NCI-H2029 treated with DMSO at 0.1 percent for 48 hours (cell line): ENCODE results near the gene DDX3X.
A peak's percentile ranks its signal among the peaks of the same experiment; 100 is the strongest.
"Not testable (repeated sequence)": the region's sequence is repeated elsewhere in the genome, so short reads cannot be mapped to it uniquely, and the experiment has no call there.

ENCODE experiments used
- DNase-seq: peaks from one replicate; lab custom pipeline; 2025; lab: John Stamatoyannopoulos, UW

DDX3X gene

DNA sequence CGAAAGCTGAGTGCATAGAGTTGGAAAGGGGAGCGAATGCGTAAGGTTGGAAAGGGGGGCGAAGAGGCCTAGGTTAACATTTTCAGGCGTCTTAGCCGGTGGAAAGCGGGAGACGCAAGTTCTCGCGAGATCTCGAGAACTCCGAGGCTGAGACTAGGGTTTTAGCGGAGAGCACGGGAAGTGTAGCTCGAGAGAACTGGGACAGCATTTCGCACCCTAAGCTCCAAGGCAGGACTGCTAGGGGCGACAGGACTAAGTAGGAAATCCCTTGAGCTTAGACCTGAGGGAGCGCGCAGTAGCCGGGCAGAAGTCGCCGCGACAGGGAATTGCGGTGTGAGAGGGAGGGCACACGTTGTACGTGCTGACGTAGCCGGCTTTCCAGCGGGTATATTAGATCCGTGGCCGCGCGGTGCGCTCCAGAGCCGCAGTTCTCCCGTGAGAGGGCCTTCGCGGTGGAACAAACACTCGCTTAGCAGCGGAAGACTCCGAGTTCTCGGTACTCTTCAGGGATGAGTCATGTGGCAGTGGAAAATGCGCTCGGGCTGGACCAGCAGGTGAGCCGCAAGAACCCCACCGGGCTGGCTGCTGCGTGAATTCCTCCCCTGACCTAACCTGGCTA lies at the start of gene DDX3X:
Gene DDX3X, plus strand, starts transcription at position 419 of the 619 bp plus-strand sequence. Its CDS starts 91 bp downstream, at position 510.
- DNase-seq = peak; percentile 60

- not testable (repeated sequence) for DNase-seq
Observed at GRCh38 chrX:41285928-41286327, 48.0 kb upstream of the DDX3X start.

- no peak for DNase-seq
Observed at GRCh38 chrX:41288641-41289040, 45.3 kb upstream of the DDX3X start.

DNA sequence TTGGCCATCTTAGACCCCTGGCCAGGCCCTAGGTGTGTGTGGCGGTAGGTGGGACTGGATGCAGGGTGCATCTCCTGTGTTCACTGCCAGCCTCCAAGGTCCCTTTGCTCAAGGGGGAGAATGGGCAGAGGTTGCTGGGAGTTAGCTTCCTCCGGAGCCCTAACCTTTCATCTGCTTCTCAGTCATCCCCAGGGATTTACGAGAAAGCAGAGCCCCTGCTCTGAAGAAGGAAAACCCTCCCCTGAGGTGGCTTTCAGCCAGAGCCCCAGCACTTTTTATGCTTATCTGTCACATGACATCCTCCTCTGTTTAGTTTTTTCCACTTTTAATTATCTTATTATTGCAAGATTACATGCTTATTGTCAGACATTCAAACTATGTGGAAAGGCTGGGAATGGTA lies 44.9 kb upstream of the DDX3X start:
- no peak for DNase-seq

- no peak for DNase-seq
Observed at GRCh38 chrX:41291309-41291708, 42.7 kb upstream of the DDX3X start.

- no peak for DNase-seq
Observed at GRCh38 chrX:41293269-41293668, 40.7 kb upstream of the DDX3X start.

- DNase-seq = no peak
Observed at GRCh38 chrX:41300758-41301437, 33.1 kb upstream of the DDX3X start.

GRCh38 chrX:41301438-41301824 lies 32.5 kb upstream of the DDX3X start:
- DNase-seq = no peak

- no peak for DNase-seq
Observed at GRCh38 chrX:41302370-41302769, 31.6 kb upstream of the DDX3X start.

DNA sequence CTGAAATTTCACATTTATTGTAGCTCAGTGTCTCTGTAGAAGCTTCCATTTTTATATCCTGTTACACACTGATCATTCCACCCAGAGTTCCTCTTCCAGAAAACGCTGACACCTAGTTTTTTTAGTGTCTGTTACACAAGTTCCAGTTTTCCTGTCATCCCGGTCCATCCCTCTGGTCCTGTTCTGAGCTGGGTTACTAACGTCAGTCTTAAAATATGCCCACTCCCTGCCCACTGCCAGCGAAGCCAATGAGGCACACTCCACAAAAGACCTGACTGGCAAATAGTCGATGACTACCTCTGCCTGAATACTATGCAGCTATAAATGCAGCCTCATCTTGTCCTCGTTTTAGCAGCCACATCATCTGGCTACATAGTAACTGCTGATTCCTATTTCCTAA lies 30.9 kb upstream of the DDX3X start:
- DNase-seq = no peak

DNA sequence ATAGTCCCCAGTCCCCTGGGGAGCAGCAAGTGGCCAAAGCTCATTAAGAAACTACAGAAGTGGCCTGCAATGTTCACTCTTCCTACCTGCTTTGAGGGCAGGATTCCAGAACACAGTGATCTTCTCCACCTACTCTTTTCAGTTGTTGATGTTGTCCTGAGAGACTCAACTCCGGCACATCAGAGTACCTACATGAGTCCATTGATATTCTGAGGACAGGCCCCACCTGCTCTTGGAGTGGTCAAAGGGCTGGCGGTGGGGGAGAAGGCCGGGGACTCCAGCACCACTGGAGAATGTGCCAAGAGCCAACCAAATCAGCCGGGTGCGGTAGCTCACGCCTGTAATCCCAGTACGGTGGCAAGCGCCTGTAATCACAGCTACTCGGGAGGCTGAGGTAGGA lies 29.8 kb upstream of the DDX3X start:
- no peak for DNase-seq

- DNase-seq = no peak
Observed at GRCh38 chrX:41308884-41309647, 24.9 kb upstream of the DDX3X start.

DNA sequence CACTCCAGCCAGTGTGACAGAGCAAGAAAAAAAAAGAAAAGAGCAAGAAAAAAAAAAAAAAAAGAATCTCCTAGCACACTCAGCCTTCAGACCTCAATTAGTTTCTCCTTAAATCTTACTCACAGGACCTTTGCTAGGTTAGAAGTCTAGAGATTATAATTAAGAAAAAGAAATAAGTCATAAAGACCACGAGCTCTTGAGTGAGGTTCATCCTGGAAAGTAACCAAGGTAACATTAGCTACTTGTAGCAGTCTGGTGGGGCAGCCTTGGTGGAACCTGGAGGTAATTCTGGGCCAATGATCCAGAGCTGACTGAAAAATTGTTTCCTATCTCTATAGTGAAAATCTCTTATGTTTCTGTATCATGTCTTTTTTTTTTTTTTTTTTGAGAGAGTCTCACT lies 21.2 kb upstream of the DDX3X start:
- DNase-seq = no peak

DNA sequence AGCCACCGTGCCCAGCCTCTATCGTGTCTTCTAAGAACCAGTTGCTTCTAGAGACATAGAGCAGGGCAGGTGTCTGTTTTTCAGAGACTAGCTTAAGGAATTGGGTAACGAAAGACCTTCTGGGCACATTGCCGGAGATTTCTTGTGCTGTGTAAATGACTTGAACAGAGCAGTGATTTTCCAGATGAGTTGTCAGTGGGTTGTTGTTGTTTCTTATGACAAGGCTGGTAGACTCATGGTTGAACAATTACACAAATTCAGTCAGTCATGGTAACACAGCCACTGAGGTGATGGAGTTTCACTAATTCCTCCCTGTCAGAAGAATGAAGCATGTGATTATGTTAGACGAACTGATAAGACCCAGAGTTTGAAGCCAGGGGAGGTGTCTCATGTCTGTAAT lies 20.5 kb upstream of the DDX3X start:
- no peak for DNase-seq

GRCh38 chrX:41314204-41314603 lies 19.8 kb upstream of the DDX3X start:
- no peak for DNase-seq

DNA sequence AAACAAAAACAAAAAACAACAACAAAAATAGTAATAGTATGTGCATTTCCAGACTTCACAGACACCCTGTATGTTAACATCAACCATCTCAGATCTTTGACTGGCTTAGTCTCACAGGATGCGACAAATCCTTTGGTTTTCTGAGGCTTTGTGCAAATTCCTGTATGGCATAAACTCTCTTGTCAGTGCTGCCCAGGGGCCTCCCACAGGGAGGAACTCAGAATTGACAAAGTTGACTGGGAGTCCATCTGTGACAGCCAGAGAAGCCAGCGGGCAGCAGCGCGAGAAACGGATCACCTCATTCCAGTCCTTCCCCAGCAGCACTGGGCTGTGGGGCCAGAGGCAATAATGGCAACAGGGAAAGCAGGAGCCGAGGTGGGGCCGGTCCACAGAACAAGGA lies 19.1 kb upstream of the DDX3X start:
- DNase-seq = no peak

DNA sequence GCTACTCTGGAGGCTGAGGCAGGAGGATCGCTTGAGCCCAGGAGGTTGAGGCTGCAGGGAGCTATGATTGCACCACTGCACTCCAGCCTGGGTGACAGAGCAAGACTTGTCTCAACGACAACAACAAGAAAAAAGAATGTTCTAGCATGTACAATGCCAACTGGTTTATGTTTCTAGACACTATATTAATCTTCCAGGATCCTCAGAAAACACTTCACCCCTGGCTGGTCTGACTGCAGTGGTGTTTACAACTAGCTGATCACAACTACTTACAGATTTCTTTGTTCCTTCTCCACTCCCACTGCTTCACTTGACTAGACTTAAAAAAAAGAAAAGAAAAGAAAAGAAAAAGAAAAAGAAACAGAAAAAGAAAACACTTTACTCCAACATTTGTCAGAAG lies 17.7 kb upstream of the DDX3X start:
- DNase-seq = not testable (repeated sequence)

GRCh38 chrX:41317477-41318208 lies 16.3 kb upstream of the DDX3X start:
- no peak for DNase-seq

- DNase-seq = no peak
Observed at GRCh38 chrX:41320393-41320792, 13.6 kb upstream of the DDX3X start.

- DNase-seq = no peak
Observed at GRCh38 chrX:41322821-41323603, 10.9 kb upstream of the DDX3X start.

DNA sequence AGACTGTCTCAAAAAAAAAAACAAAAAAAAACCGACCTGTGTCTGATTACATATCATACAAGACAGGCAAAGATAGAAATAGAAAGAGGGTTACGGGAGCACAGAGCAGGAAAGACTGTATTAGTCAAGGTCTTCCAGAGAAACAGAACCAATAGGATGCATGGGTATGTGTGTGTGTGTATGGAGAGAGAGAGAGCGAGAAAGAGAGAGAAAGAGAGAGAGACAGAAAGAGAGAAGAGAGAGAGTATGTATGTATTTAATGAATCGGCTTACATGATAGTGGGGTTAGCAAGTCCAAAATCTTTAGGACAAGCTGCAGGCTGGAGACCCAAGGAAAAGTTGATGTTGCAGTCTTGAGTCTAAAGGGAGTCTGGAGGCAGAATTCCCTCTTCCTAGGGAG lies 7.5 kb upstream of the DDX3X start:
- DNase-seq = no peak

DNA sequence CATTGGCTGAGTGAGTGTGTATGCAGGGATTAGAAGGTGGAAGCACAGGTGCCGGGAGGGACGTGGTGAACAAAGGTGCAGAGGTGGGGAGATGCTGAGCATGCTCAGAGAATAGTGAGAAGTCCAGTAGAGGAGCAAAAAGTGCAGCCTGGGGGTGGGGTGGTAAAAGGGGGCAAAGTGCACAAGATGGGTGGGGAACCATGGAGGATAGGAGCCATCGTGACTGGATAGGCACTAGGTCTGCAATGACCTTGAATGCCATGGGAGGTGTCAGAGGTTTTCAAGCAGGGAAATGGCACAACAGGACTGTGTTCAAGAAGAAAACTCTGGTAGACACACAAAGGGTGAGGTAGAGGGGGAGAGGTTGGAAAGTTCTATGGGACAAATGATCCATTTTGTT lies 6.6 kb upstream of the DDX3X start:
- no peak for DNase-seq
